CD14-positive monocyte (primary cell): ENCODE data around the gene DENND4A. TPM values are rescaled to one million over a fixed set of nuclear protein-coding genes. Genes with fewer than 3 reads are reported as not detected.
"Not testable (repeated sequence)": the region's sequence is repeated elsewhere in the genome, so short reads cannot be mapped to it uniquely, and the experiment has no call there.

ENCODE experiments used
- DNase-seq, 3 donors: peaks; one replicate each; pipeline ENCODE4 v3.0.0-alpha.2; 2011 to 2022
- H2AFZ ChIP-seq: 2 replicates; pipeline ENCODE4 v1.6.0; 2012; ENCODE audit warnings: mild to moderate bottlenecking, low read depth, low read length, inconsistent platforms; ENCODE audit not compliant: insufficient read depth, poor library complexity, severe bottlenecking
- H3K27ac ChIP-seq, 2 donors: 1 replicate in 1 of 2; 2 replicates in 1 of 2; pipeline ENCODE4 v1.5.1; 2012 to 2013; ENCODE audit warnings: low read length in 2 of 2, control low read depth in 1 of 2, inconsistent platforms in 1 of 2, low read depth in 1 of 2, mild to moderate bottlenecking in 1 of 2
- H3K27me3 ChIP-seq, 2 donors: one replicate each; pipeline versions ENCODE4 v1.6.0 to v1.6.1; 2011 to 2013; ENCODE audit warnings: low read length in 2 of 2; ENCODE audit not compliant: control insufficient read depth in 2 of 2, insufficient read depth in 2 of 2
- H3K36me3 ChIP-seq, 2 donors: replicated peaks in 1 of 2; 1 replicate in 1 of 2; 2 replicates in 1 of 2; pipeline versions ENCODE4 v1.5.1 to v1.6.1; 2012 to 2013; ENCODE audit warnings: low read length in 2 of 2, control low read depth in 1 of 2, inconsistent platforms in 1 of 2, mild to moderate bottlenecking in 1 of 2; ENCODE audit not compliant: insufficient read depth in 2 of 2, control insufficient read depth in 1 of 2
- H3K4me1 ChIP-seq, 2 donors: 1 replicate in 1 of 2; 2 replicates in 1 of 2; pipeline versions ENCODE4 v1.5.1 to v1.6.1; 2012 to 2013; ENCODE audit warnings: low read length in 2 of 2, control low read depth in 1 of 2, inconsistent platforms in 1 of 2, mild to moderate bottlenecking in 1 of 2, moderate library complexity in 1 of 2; ENCODE audit not compliant: insufficient read depth in 2 of 2, control insufficient read depth in 1 of 2
- H3K4me2 ChIP-seq: replicated peaks from 2 replicates; pipeline ENCODE3; 2012; ENCODE audit warnings: low read length, moderate library complexity, mild to moderate bottlenecking; ENCODE audit not compliant: poor library complexity, severe bottlenecking; ENCODE audit errors: extremely low read depth
- H3K4me3 ChIP-seq, 3 experiments: fragments of 200-600 bp in 1 of 3; sonication (generic) in 1 of 3; replicated peaks in 1 of 3; 1 replicate in 2 of 3; 2 replicates in 1 of 3; pipeline ENCODE4 v1.5.1; 2011 to 2013; ENCODE audit warnings: low read length in 3 of 3, mild to moderate bottlenecking in 3 of 3, control low read depth in 2 of 3, low read depth in 2 of 3, inconsistent platforms in 1 of 3, moderate library complexity in 1 of 3
- H3K79me2 ChIP-seq: 2 replicates; pipeline ENCODE4 v1.6.0; 2012; ENCODE audit warnings: mild to moderate bottlenecking, control low read depth, inconsistent platforms, low read length, moderate library complexity; ENCODE audit not compliant: insufficient read depth
- H3K9ac ChIP-seq: 2 replicates; pipeline ENCODE4 v1.6.0; 2017; ENCODE audit warnings: low read length, mild to moderate bottlenecking; ENCODE audit not compliant: insufficient read depth, poor library complexity, severe bottlenecking
- H3K9me3 ChIP-seq, 2 donors: replicated peaks in 1 of 2; 1 replicate in 1 of 2; 2 replicates in 1 of 2; pipeline versions ENCODE4 v1.5.1 to v1.6.1; 2012 to 2013; ENCODE audit warnings: low read length in 2 of 2, control low read depth in 1 of 2; ENCODE audit not compliant: control insufficient read depth in 1 of 2, insufficient read depth in 1 of 2
- H4K20me1 ChIP-seq: 2 replicates; pipeline ENCODE4 v1.6.0; 2012; ENCODE audit warnings: mild to moderate bottlenecking, low read length, control low read depth, moderate library complexity; ENCODE audit not compliant: insufficient read depth
- H3K27ac Mint-ChIP-seq, 7 donors: one replicate each; pipeline ENCODE4 v1.8.0; 2020; ENCODE audit warnings: mild to moderate bottlenecking in 7 of 7, mixed read lengths in 7 of 7, moderate library complexity in 6 of 7, inconsistent platforms in 2 of 7
- H3K27me3 Mint-ChIP-seq, 3 donors: one replicate each; pipeline ENCODE4 v1.8.0; 2021 to 2022; ENCODE audit warnings: low read depth in 3 of 3, mild to moderate bottlenecking in 3 of 3, mixed read lengths in 3 of 3, moderate library complexity in 3 of 3, inconsistent platforms in 1 of 3
- H3K36me3 Mint-ChIP-seq, 2 donors: one replicate each; pipeline ENCODE4 v1.8.0; 2020; ENCODE audit warnings: mixed read lengths in 2 of 2, inconsistent platforms in 1 of 2, mild to moderate bottlenecking in 1 of 2
- H3K4me1 Mint-ChIP-seq: one replicate; pipeline ENCODE4 v1.8.0; 2020; ENCODE audit warnings: mild to moderate bottlenecking, mixed read lengths
- H3K4me3 Mint-ChIP-seq, 2 donors: one replicate each; pipeline ENCODE4 v1.8.0; 2020; ENCODE audit warnings: mild to moderate bottlenecking in 2 of 2, mixed read lengths in 2 of 2, moderate library complexity in 1 of 2
- H3K9me3 Mint-ChIP-seq, 7 donors: one replicate each; pipeline ENCODE4 v1.8.0; 2020 to 2022; ENCODE audit warnings: mixed read lengths in 7 of 7, mild to moderate bottlenecking in 6 of 7, moderate library complexity in 6 of 7, inconsistent platforms in 2 of 7
- WGBS: methylation state at CpG from one replicate; pipeline ENCODE4 v1.1.5; 2013; ENCODE audit warnings: missing lambda C conversion rate; ENCODE audit not compliant: insufficient coverage; 5-methylcytosine and 5-hydroxymethylcytosine counted together
- intact Hi-C, 2 donors: fragments of 100-400 bp; cut with micrococcal nuclease; formaldehyde crosslinking; loops; one replicate each; pipeline versions ENCODE4 v1.15.0 to v1.15.1; 2023
- polyA plus RNA-seq, 3 donors: library from polyadenylated mRNA; depleted of rRNA in 1 of 3; unstranded in 2 of 3; stranded (reverse) in 1 of 3; fragments of 300-500 nt in 2 of 3; fragments of >200 nt in 1 of 3; fragmentation: Illumina TruSeq in 2 of 3; gene quantifications; 1 replicate in 2 of 3; 2 replicates in 1 of 3; pipeline ENCODE4 v1.2.3, GENCODE V29; 2012 to 2021
- TF ChIP-seq, protein P1 (sequence below): fragments of 200-600 bp; IDR thresholded peaks from one replicate; pipeline ENCODE4 v1.8.0; 2022; ENCODE audit warnings: antibody characterized with exemption, mild to moderate bottlenecking

Gene DENND4A
- polyA plus RNA-seq, 3 donors, result 4.6 to 11.0 (median 6.9) TPM

GRCh38 chr15:65811835-65812234 lies 19.7 kb upstream of the DENND4A start:
- H3K27me3 Mint-ChIP-seq, result no peaks in the 10 kb centered on the region
- H3K27ac ChIP-seq, result no peak overlapping the region
- H3K4me3 Mint-ChIP-seq, result no peak overlapping the region
- peaks cover 10% of the 10 kb centered on the region for H3K4me1 Mint-ChIP-seq
- H3K4me2 ChIP-seq, result no peak overlapping the region
- intact Hi-C loops, result no loop called here
- H3K4me3 ChIP-seq, result no peak overlapping the region
- no CpG with 5 or more reads among the region's 3 CpGs for WGBS
- no peaks in the 10 kb centered on the region for H3K36me3 ChIP-seq
- H3K9me3 Mint-ChIP-seq, result peaks cover 4 to 12% (median 6%) of the 10 kb centered on the region in 7 donors
- TF ChIP-seq, protein P1, sequence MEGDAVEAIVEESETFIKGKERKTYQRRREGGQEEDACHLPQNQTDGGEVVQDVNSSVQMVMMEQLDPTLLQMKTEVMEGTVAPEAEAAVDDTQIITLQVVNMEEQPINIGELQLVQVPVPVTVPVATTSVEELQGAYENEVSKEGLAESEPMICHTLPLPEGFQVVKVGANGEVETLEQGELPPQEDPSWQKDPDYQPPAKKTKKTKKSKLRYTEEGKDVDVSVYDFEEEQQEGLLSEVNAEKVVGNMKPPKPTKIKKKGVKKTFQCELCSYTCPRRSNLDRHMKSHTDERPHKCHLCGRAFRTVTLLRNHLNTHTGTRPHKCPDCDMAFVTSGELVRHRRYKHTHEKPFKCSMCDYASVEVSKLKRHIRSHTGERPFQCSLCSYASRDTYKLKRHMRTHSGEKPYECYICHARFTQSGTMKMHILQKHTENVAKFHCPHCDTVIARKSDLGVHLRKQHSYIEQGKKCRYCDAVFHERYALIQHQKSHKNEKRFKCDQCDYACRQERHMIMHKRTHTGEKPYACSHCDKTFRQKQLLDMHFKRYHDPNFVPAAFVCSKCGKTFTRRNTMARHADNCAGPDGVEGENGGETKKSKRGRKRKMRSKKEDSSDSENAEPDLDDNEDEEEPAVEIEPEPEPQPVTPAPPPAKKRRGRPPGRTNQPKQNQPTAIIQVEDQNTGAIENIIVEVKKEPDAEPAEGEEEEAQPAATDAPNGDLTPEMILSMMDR, result no peak
- no peaks in the 10 kb centered on the region for H3K27me3 ChIP-seq
- no peak for DNase-seq
- H3K9me3 ChIP-seq, result peaks cover 3 to 10% of the 10 kb centered on the region in 2 donors
- peaks cover 11 to 13% of the 10 kb centered on the region in 2 donors for H3K4me1 ChIP-seq
- peaks cover 3 to 4% of the 10 kb centered on the region in 2 donors for H3K36me3 Mint-ChIP-seq
- no peak overlapping the region for H3K27ac Mint-ChIP-seq
- no peak overlapping the region for H2AFZ ChIP-seq
- no peaks in the 10 kb centered on the region for H4K20me1 ChIP-seq
- H3K79me2 ChIP-seq, result no peaks in the 10 kb centered on the region
- H3K9ac ChIP-seq, result no peak overlapping the region

- H3K27ac Mint-ChIP-seq, intact Hi-C loops, H3K4me2 ChIP-seq: not testable (repeated sequence)
These were observed 19.1 kb upstream of the DENND4A start for GRCh38 chr15:65811011-65811733.

More at GRCh38 chr15:65811011-65811733, 19.1 kb upstream of the DENND4A start:
- H2AFZ ChIP-seq, H4K20me1 ChIP-seq, H3K27me3 ChIP-seq, H3K4me3 Mint-ChIP-seq, H3K9ac ChIP-seq, H3K27me3 Mint-ChIP-seq, H3K4me3 ChIP-seq, H3K36me3 ChIP-seq, DNase-seq, H3K36me3 Mint-ChIP-seq, H3K27ac ChIP-seq, H3K79me2 ChIP-seq: not testable (repeated sequence)
- peaks cover 17% of the 10 kb centered on the region in 2 donors for H3K4me1 ChIP-seq
- Mint-ChIP-seq H3K9me3 (peaks cover 4 to 12% (median 6%) of the 10 kb centered on the region in 7 donors), H3K4me1 (peaks cover 14% of the 10 kb centered on the region)
- H3K9me3 ChIP-seq, result peaks cover 3 to 10% of the 10 kb centered on the region in 2 donors
- WGBS, result no CpG with 5 or more reads among the region's 4 CpGs
